Activated CD4-positive, alpha-beta T cell treated with anti-CD3 and anti-CD28 coated beads, Interleukin-2, Interleukin-4, amounts not matched to agents 100 ng/mL and 50 ng/mL, durations not matched to agents 16 hours and 8 hours (primary cell): ENCODE measurements around the gene RANBP17.
"Not testable (repeated sequence)": the region's sequence is repeated elsewhere in the genome, so short reads cannot be mapped to it uniquely, and the experiment has no call there.

ENCODE experiments used
- DNase-seq: peaks from one replicate; pipeline ENCODE4 v3.0.0-alpha.2; 2020; ENCODE audit warnings: low spot score

Gene RANBP17

DNA sequence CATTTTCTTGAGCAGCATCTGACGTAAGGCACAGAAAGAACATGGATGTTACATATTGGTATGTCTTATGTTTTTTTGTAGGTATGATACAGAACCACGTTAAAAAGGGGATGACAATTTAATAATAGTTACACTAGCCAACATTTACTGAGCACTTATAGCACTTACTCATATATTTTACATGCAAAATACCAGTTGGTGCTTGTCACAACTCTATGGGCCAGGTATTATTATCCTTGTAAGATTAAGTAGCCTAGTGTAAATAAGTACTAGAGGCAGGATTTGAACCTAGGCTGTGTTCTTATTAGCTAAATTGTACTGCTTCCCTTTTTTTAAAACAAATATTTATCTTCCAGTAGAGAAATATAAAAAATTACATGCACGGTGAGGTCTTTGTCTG lies 83.5 kb downstream of the RANBP17 start:
- no peak for DNase-seq

GRCh38 chr5:170960567-170960966 lies 98.7 kb downstream of the RANBP17 start:
- DNase-seq: no peak

DNA sequence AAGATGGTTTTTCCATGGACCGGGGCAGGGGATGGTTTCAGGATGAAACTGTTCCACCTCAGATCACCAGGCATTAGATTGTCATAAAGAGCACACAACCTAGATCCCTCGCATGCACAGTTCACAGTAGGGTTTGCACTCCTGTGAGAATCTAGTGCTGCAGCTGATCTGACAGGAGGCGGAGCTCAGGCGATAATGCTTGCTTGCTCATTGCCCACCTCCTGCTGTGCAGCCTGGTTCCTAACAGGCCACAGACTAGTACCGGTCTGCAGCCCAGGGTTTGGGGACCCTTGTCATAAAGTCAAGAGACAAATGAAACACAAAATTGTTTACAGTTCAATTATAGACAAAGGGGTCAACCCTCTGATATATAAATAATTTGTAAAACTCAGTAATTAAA lies 101.7 kb downstream of the RANBP17 start:
- no peak for DNase-seq

GRCh38 chr5:170974461-170974860 lies 112.6 kb downstream of the RANBP17 start:
- DNase-seq: no peak

- not testable (repeated sequence) for DNase-seq
Measured at GRCh38 chr5:170980261-170980660, 118.4 kb downstream of the RANBP17 start.

DNA sequence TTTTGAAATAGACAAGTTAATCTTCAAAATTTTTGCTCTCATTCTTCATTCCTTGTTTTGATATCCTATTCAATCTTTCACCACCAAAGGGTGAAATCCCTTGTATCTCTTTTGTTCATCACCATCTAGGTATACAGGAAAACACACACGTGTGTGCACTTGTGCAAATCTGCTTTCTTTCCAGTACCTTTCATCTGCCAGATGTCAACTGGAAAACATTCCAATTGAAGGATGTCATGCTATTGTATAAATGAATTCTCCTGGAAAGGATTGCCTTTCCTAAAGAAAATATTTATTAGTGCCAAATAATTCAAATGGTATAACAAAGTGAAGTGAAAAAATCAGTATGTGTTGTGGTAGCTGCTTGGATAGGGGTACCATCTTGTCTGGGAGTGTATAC lies 123.7 kb downstream of the RANBP17 start:
- DNase-seq: no peak

DNA sequence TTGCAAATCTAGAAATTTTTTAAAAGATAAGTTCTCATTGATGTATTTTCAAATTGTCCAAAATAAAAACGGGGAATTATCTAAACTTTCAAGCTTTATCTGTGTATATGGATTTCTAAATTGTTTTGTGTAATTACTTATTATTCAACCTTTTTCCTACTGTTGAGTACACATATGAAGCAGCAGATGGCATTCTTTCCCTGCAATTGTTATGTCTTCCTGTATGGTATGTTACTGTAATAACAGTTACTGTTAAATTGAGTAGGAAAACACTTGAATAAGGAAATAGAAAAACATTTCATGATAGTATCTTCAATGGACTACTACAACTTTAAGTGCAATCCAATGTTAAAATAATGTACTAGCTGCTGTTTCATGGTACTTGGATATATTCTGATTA lies 124.8 kb downstream of the RANBP17 start:
- no peak for DNase-seq

DNA sequence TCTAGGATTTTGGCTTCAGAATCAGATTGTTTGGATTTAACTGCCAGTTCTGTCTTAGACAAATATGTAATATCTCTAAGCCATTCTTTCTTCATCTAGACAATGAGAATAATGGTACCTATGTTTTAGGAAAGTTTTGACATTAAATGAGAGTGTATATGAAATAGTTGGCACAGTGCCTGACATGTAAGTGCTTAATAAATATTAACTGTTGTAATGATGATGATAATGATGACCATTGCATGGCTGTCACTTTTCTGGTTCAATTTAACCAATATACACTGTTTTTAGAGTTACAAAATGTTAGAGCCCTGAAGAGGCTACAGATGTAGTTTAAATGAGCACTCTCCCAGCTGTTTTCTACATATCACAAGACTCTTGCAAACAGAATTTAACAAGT lies 131.7 kb downstream of the RANBP17 start:
- no peak for DNase-seq

- no peak for DNase-seq
Measured at GRCh38 chr5:171010086-171010485, 148.3 kb downstream of the RANBP17 start.

- no peak for DNase-seq
Measured at GRCh38 chr5:171010816-171011215, 149.0 kb downstream of the RANBP17 start.

GRCh38 chr5:171023508-171023907 lies 161.7 kb downstream of the RANBP17 start:
- no peak for DNase-seq

DNA sequence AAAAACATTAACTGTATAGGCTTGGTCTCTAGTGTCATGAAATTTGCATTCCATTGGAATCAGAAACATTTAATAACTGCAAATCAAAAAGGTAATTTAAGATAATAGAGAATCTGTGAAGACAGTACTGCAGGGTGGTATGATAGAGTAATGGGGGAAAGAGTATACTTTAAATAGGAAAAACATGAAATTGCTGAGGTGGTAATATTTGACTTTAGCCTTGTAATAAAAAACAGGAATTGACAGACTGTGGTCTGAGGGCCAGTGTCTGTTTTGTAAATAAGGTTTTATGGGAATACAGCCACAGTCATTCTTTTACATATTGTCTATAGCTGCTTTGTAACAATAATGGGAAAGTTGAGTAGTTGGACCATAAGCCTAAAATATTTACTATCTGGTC lies 162.3 kb downstream of the RANBP17 start:
- no peak for DNase-seq

- DNase-seq: no peak
Measured at GRCh38 chr5:171029401-171029800, 167.6 kb downstream of the RANBP17 start.

- DNase-seq: no peak
Measured at GRCh38 chr5:171031977-171032376, 170.2 kb downstream of the RANBP17 start.

DNA sequence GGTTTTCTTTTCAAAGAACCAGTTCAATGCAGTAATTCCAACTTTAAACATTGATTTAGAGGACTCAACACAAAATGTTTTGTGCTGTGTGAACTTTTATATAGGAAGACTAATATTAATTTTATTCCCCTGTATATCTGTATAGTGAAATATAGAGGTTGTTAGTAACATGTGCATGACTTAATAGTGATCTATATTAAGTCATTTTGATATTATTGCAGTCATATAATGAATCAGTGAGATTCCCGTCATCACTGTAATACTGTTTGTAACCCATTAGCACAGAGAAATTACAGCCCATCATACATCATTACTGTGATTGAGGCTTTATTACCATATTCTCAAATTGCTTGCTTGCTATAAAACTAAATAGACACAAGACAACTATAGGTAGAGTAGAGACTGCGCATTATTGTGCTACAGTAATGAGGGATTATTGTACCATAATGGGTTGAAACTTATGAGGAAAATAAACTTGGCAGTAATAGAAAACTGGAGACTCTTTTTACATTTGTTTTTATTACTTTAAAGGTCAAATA lies 170.7 kb downstream of the RANBP17 start:
- no peak for DNase-seq

- DNase-seq: not testable (repeated sequence)
Measured at GRCh38 chr5:171041893-171042292, 180.1 kb downstream of the RANBP17 start.

GRCh38 chr5:171050916-171051315 lies 189.1 kb downstream of the RANBP17 start:
- DNase-seq: no peak

DNA sequence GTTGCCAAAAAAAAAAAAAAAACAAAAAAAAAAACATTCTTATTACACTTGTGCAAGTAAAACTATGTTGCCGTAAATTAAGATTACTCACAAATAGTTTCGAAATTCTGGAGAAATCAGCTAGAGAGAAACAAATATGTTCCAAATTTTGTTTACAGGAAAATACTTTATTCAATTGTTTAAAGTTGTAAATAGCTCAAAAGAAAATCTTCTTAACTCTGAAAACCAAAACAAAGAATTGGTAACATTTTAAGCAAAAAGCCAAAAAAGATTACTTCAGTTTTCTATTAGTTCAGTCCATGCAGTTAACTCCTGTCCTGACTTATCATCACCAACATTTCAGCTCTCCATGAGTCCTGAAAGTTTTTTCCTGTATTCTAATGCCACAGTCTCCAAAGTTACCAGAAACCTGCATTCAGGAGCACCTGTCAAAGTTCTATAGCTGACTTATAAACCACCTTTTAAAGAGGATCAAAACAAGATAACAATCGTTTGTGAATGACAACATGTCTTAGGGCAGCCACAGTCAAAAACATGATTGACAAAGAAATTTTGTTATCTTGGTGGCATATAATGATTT lies 194.1 kb downstream of the RANBP17 start:
- no peak for DNase-seq

GRCh38 chr5:171067540-171068130 lies 205.8 kb downstream of the RANBP17 start:
- no peak for DNase-seq

DNA sequence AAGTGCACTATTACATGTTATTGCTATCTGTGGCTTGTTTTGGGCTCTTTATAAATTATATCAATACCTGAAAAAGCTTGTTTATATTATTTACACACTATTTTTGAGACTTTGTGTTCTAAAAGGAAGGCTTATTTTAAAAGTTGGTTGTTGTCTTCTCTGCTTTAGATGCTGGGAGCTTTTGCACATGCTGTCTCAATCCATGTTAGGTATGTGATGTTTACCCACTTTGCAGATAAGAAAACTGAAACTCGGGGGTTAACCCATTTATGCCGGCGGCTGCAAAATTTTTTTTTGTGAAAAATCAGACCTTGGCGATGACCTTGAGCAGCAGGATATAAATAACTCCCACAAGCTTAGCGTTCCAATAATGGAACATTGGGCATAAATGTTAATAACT lies 212.9 kb downstream of the RANBP17 start:
- DNase-seq: no peak

DNA sequence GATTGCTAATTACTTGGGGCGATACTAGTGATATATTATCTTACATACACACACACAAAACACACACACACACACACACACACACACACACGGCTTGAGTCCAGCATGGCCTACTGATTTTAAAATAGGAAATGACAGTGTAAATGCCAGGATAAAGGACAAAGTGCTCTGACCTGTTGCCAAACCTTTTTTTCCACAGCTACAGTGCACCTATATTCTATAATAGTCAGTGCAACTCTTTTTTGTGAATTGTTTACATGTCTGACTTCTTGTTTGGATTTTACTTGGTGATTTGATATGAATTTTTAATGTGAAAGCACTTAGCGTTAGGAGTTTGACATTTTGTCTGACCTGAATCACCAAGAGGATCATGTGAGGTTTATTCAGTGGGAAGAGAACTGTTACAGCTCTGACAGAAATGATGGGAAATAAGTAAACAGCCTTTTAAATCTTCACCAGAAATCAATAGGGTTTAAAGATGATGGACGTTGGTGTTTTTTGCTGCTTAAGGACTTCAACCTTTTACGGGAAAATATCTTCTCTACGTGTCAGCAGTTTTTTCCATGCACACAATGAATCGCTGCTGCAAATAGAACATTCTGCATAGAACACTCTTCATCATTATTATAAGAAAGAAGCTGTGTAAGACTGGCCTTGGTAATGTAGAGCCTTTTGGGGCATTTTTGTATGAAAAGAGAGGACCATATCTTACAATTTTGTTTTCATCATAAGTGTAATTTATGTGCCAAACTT lies 218.5 kb downstream of the RANBP17 start:
- DNase-seq: no peak

DNA sequence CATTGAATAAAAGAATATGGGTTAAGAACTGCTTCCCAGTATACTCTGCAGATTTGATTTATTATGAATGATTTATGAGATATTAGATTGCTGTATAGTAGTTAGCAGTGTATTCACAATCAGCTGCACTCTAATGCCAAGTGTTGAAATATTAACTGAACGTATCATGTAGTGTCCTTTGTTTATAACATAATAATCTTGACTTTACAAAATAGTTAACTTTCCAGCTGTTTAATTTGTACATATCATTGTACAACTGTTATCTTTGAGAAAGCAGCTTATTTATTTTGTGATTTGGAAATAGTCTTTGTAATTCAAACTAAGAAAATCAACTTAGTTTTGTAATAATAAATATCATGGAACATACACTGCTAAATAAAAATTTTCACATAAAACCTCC lies 219.5 kb downstream of the RANBP17 start:
- no peak for DNase-seq

DNA sequence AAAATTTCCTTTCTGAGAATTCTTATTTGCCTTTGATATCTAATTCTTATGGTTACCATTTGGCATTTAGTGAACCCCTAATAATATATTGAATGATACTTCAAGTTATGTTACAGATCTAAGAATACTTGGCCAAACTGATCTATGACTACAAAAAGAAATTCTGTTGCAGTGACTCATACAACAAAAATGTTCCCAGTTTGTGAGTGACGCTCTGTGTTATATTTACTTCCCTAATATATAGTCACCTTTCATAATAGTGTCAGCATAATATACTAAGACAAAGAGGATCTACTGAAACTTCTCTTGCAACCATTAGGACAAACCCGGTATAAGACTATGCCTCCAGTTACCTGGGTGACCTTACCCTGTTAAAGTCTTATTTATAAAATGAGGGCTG lies 230.4 kb downstream of the RANBP17 start:
- DNase-seq: no peak
